ENCODE data around the gene KIF22.
"Not testable (repeated sequence)": the region's sequence is repeated elsewhere in the genome, so short reads cannot be mapped to it uniquely, and the experiment has no call there.

Gene KIF22

DNA sequence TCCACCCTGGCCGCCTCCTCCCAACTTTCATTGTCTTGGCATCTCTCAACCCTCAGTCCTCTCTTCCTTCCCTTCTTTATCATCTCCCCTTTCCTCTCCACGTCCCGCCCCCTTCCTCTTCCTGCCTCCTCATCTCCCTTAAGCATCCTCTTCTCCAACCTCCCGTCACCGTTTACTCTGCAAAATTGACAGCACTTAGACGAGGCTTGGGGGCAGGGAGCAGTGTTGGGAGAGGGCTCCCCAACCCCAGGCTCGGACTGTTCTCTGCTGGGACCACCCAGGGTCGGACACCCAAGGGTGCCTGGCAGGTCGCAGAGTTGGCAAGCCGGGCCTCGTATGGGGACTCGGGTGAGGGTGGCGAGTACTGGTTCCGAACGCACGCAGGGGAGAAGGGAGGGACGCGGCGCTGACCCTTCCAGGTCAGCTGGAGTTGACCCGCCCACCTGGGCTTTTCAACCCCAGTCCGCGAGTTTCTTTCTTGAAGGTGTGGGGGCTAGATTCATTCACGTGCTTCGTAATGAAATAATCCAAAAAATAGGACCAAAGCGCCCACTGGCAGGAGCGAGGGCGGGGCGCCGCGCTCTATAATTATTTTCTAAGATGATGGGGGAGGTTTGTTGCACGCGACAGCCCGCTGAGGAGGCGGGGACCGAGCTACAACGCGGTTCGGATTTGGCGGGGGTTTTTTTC lies 24.6 kb downstream of the KIF22 start:
- no peak for DNase-seq (ENCODE audit: low spot score)

DNA sequence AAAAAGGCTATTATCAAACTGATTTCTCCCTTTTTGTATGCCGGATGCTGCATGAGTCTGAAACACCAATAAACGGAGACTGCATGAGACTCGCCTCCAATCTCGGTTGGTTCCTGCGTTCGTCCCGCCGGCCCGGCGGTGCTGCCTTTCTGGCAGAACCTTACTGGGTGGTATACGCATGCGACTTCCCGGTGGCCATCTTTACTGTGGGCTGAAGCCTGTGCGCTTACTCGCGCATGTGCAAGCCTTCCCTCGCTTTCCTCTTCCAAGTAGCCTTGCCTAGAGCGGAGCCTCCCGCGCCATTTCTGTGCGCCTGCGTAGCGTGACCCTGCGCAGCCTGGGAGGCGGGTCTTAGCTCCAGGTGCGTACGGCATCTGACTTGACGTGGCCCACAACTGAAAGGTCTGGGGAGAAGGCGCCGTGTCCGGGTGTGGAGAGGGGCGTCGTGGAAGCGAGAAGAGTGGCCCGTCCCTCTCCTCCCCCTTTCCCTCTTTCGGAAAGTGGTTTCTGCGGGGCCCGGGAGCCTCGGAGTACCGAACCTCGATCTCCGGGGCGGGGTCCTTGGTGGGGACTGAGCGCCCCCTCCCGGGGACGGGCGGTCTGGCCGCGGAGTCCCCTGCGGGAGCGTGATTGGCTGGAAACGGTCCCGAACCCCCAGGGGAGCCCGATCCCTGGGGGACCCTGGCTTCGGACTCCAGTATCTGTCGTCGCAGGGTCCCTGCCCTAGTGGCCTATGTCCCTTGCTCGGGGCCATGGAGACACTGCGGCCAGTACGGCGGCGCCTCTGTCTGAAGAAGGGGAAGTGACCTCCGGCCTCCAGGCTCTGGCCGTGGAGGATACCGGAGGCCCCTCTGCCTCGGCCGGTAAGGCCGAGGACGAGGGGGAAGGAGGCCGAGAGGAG lies 25.5 kb downstream of the KIF22 start, which contains the start of gene PAGR1:
PAGR1 (plus strand) TSS at position 360 of the 901 bp plus-strand sequence; CDS start at position 734, 374 bp downstream.
- peak; percentile 99 for DNase-seq (ENCODE audit: low spot score)

GRCh38 chr16:29816694-29817441 lies 26.3 kb downstream of the KIF22 start:
- no peak for DNase-seq (ENCODE audit: low spot score)

DNA sequence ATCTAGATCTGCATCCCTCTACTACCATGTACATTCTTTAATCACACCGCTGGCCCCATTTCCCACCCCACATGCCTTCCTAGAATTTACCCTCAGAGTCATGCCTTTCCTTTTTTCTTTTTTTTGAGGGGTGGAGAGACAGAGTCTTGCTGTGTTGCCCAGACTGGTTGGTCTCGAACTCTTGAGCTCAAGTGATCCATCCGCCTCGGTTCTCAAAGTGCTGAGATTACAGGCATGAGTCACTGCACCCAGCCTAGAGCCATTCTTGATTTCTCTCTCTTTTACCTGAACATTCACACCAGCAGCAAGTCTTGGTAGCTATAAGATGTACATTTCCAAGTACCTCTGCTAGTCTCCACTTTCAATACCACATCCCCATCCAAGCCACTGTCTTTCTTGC lies 27.5 kb downstream of the KIF22 start:
- DNase-seq (ENCODE audit: low spot score) = no peak

DNA sequence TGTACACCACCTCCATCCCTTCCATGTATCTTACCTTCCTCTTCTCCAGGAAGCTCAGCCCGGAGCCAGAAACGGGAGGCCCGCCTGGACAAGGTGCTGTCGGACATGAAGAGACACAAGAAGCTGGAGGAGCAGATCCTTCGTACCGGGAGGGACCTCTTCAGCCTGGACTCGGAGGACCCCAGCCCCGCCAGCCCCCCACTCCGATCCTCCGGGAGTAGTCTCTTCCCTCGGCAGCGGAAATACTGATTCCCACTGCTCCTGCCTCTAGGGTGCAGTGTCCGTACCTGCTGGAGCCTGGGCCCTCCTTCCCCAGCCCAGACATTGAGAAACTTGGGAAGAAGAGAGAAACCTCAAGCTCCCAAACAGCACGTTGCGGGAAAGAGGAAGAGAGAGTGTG lies 29.0 kb downstream of the KIF22 start:
- no peak for DNase-seq (ENCODE audit: low spot score)

GRCh38 chr16:29820271-29820701 lies 29.7 kb downstream of the KIF22 start, which contains the start of gene MVP:
Gene MVP, plus strand, starts transcription at chr16:29820462. Its CDS starts 10,088 bp downstream, at chr16:29830550.
- peak; percentile 81 for DNase-seq (ENCODE audit: low spot score)

DNA sequence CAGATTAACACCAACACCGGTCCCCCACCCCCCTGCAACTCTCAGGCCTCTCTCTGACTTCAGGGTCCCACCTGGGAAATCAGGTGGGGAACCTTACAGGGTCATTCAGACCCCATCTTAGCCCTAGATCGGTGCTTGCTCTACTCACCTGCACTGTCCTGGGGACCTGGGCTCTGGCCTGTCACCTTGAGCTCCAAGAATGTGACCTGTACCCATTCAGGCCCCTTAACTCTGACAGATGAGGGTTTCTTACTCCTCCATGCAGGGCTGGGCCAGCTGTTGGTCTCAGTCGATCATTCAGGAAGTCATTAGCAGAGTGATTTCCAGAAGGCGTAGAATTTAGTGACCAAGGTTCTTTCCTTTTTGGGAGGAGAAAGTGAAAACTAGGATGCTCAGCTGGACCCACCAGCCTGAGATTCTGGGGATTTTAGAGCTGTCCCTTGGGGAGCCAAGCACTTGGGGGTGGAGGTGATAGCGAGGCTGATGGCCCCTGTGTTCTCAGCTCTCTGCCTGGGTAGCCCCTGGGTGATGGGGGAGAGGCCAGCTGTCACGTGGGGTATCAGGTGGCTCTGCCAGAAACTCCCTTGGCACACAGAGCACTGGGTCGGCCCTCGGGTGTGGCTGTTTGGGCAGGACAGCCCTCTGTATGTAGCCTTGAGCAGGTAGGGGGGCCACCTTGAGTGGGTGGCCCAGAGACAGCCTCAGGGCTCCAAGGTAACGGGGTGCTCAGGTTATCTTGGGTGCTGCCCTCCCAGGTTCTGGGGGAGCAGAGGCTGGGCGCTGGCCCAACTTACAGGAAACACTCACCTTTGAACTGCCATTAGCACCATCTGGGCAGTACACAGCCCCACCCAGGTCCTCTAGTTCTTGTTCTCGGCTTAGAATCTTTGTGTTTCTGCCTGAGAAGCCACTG lies 30.4 kb downstream of the KIF22 start:
- no peak for DNase-seq (ENCODE audit: low spot score)

GRCh38 chr16:29821643-29822115 lies 31.1 kb downstream of the KIF22 start:
- no peak for DNase-seq (ENCODE audit: low spot score)

DNA sequence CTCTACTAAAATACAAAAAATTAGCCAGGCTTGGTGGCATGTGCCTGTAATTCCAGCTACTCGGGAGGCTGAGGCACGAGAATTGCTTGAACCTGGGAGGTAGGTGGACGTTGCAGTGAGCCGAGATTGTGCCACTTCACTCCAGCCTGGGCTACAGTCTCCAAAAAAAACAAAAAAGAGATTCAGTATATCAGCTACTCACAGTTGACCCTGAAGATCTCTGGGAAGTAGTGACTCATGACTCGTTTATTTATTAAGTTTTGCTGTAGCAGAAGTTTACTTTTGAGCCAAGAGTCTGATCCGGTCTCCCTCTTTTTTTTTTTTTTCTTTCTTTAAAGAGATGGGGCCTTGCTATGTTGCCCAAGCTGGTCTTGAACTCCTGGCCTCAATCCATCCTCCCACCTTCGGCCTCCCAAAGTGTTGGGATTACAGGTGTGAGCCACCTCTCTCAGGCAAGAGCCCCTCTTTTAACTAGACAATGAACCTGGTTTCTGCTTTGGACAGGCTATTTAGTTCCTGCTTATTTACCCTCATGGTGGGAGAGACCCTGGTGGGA lies 34.1 kb downstream of the KIF22 start:
- DNase-seq (ENCODE audit: low spot score) = no peak

DNA sequence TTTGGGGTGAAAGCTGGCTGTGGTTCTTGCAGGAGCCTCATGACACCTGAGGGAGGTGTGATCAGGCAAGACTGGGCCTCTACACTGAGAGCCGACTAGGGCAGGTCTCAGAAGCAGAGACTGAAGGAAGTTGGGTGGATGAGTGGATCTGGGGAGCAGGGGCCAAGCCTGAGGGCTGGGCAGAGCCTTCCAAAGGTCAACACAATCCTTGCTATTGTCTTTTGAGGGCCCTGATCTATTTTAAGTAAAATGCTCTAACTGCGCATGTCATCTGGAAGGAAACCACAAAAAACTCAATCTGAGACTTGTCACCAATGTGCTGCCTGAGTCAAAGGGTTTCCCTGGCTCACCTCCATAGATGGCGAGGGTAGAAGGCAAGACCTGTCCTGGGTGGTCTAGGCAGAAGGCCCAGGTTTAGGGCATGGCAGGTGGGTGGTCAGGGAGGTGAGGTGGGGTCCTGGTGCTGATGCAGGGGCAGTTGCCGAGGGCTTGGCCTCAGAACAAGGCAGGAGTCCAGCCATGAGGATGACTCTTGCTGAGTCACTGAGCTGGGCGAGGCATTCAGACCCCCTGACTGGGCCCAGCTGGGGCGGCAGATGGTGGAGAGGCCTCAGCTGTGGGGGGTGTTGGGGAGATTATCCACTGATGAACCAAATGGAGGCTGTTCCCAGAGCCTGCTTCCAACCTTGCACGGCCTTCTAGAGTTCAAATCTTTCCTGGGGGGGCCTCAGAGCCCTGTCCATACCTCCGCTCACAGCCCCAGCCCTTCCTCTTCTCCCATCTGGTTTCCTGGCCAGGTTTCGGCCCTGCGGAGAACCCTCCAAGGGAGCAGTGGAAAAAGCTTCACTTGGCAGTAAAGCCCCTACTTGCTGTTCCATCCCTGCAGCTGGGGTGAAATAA lies 34.8 kb downstream of the KIF22 start:
- DNase-seq (ENCODE audit: low spot score) = no peak

DNA sequence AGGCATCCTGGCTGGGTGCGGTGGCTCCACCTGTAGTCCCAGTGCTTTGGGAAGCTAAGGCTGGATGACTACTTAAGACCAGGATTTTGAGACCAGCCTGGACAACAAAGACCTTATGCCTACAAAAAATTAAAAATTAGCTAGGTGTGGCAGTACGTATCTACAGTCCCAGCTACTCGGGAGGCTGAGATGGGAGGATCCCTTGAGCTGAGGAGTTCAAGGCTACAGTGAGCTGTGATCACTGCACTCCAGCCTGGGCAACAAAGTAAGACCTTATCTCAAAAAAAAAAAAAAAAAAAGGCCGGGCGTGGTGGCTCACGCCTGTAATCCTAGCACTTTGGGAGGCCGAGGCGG lies 35.8 kb downstream of the KIF22 start:
- DNase-seq (ENCODE audit: low spot score) = no peak

DNA sequence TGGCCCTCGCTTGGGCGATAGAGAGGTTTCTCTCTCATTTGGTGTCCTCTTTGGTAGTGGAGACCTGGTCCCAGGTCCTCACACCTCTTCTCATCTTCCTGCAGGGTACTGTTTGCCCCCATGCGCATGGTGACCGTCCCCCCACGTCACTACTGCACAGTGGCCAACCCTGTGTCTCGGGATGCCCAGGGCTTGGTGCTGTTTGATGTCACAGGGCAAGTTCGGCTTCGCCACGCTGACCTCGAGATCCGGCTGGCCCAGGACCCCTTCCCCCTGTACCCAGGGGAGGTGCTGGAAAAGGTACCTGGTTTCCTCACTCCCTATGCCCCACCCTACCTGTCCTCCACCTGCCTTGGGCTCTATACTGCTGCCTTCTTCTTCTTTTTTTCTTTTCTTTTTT lies 40.2 kb downstream of the KIF22 start:
- no peak for DNase-seq (ENCODE audit: low spot score)

DNA sequence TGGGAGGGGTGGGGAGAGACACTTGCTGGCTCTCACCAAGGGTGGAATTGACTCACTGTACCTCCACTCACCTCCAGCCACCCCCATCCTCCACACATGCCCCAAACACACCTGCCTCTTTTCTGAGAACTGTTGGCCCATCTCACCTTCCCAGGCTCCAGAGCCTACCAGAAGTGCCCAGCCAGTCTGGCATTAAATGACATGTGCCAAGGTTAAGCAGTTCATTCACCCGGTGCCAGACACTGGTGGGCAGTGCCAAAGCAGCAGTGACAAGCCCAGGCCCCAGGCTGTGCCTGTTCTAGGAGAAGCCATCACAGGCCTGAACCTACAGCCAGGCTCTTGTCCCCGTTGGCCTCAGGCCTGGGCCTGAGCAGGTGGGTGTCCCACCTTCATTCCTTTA lies 40.9 kb downstream of the KIF22 start:
- DNase-seq (ENCODE audit: low spot score) = no peak

- not testable (repeated sequence) for DNase-seq (ENCODE audit: low spot score)
Observed at GRCh38 chr16:29833219-29833618, 42.7 kb downstream of the KIF22 start.

- DNase-seq (ENCODE audit: low spot score) = no peak
Observed at GRCh38 chr16:29834079-29834478, 43.5 kb downstream of the KIF22 start.

DNA sequence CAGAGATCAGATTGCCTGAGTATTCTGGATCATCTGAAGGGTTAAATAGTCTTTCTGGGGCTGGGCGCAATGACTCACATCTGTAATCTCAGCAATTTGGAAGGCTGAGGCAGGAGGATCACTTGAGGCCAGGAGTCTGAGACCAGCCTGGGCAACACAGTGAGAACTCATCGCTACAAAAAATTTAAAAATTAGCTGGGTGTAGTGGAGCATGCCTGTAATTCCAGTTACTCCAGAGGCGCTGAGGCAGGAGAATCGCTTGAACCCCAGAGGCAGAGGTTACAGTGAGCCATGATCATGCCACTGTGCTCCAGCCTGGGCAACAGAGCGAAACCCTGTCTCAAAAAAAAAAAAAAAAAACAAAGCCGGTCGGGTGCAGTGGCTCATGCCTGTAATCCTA lies 45.4 kb downstream of the KIF22 start:
- no peak for DNase-seq (ENCODE audit: low spot score)

GRCh38 chr16:29836623-29837022 lies 46.1 kb downstream of the KIF22 start:
- DNase-seq (ENCODE audit: low spot score) = no peak

GRCh38 chr16:29837841-29838240 lies 47.3 kb downstream of the KIF22 start:
- no peak for DNase-seq (ENCODE audit: low spot score)

DNA sequence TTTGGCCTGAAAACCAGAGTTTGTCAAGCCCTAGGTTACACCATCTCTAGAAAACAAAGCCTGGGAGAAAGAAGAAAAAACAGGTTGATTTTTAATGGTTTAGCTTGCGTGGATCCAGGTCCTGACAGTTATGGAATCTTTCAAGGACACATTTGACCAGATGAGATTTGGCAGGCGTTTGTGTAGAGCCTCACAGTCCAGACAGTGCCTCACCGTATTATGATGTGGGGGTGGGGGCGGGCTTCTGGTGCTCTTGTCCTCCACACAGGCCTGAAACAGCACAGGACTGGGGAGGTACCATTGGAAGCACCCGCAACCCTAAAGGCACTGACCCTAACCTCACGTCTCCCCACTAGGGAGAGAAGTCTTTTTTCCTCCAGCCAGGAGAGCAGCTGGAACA lies 49.3 kb downstream of the KIF22 start:
- no peak for DNase-seq (ENCODE audit: low spot score)

DNA sequence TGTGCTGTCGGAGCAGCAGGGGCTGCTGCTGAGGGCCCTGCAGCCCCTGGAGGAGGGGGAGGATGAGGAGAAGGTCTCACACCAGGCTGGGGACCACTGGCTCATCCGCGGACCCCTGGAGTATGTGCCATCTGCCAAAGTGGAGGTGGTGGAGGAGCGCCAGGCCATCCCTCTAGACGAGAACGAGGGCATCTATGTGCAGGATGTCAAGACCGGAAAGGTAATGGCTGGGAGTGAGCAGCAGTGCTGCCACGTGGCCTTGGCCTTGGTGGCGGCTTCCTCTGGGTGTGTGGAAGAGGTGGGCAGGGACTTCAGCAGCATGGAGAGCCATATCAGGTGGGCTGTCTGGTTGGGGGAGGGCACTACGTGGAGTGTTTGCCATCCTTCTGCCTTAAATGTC lies 49.7 kb downstream of the KIF22 start:
- no peak for DNase-seq (ENCODE audit: low spot score)
